Skeletal muscle tissue (tissue), 4 donors: ENCODE measurements around the gene PLPPR5. TPM values are rescaled to one million over a fixed set of nuclear protein-coding genes. Genes with fewer than 3 reads are reported as not detected.
"Not testable (repeated sequence)": the region's sequence is repeated elsewhere in the genome, so short reads cannot be mapped to it uniquely, and the experiment has no call there.

Experiments
- H3K27ac ChIP-seq: one replicate; pipeline ENCODE4 v1.7.0; 2013; ENCODE audit warnings: mild to moderate bottlenecking, low read depth, low read length, inconsistent platforms
- H3K27me3 ChIP-seq, 3 donors: one replicate each; pipeline ENCODE4 v1.7.0; 2013; ENCODE audit warnings: low read length in 3 of 3; ENCODE audit not compliant: control insufficient read depth in 3 of 3, insufficient read depth in 3 of 3
- H3K36me3 ChIP-seq, 3 donors: one replicate each; pipeline ENCODE4 v1.7.0; 2013; ENCODE audit warnings: low read length in 3 of 3; ENCODE audit not compliant: control insufficient read depth in 3 of 3, insufficient read depth in 3 of 3
- H3K4me1 ChIP-seq, 3 donors: one replicate each; pipeline ENCODE4 v1.7.0; 2013; ENCODE audit warnings: low read length in 3 of 3, mild to moderate bottlenecking in 3 of 3; ENCODE audit not compliant: control insufficient read depth in 3 of 3, insufficient read depth in 3 of 3
- H3K4me3 ChIP-seq, 3 donors: one replicate each; pipeline ENCODE4 v1.7.0; 2013; ENCODE audit warnings: low read length in 3 of 3
- H3K9ac ChIP-seq, 3 donors: one replicate each; pipeline ENCODE4 v1.7.0; 2013; ENCODE audit warnings: low read length in 3 of 3, mild to moderate bottlenecking in 3 of 3, moderate library complexity in 2 of 3, low read depth in 1 of 3
- H3K9me3 ChIP-seq, 3 donors: one replicate each; pipeline ENCODE4 v1.7.0; 2013; ENCODE audit warnings: low read length in 3 of 3; ENCODE audit not compliant: control insufficient read depth in 3 of 3
- total RNA-seq: library from RNA; depleted of rRNA; stranded (reverse); fragments of >200 nt; gene quantifications from one replicate; pipeline ENCODE4 v1.2.3, GENCODE V29; 2014
- donor health status: Osteomylitis.

PLPPR5 gene
- 1.6 TPM for total RNA-seq

- H3K9me3 ChIP-seq = no peaks in the 10 kb centered on the region
- no peaks in the 10 kb centered on the region for H3K36me3 ChIP-seq
- no peak within 1 kb of the TSS for H3K9ac ChIP-seq
- peaks cover 21 to 43% (median 36%) of the 10 kb centered on the region in 3 donors for H3K27me3 ChIP-seq
- H3K27ac ChIP-seq = no peak within 1 kb of the TSS
- peak within 1 kb of the TSS; percentile 13 to 30 (median 23) for H3K4me3 ChIP-seq
- peaks cover 0 to 3% (median 0%) of the 10 kb centered on the region in 3 donors for H3K4me1 ChIP-seq
Observed at GRCh38 chr1:99004861-99005442, at the start of gene PLPPR5. PLPPR5 (minus strand) TSS chr1:99004861; CDS start chr1:99004671, 190 bp downstream.

- Histone ChIP-seq H3K27ac (no peak overlapping the region), H3K36me3 (no peaks in the 10 kb centered on the region), H3K9me3 (no peaks in the 10 kb centered on the region), H3K27me3 (no peaks in the 10 kb centered on the region), H3K9ac (no peak overlapping the region), H3K4me3 (no peak overlapping the region), H3K4me1 (no peaks in the 10 kb centered on the region)
Observed at GRCh38 chr1:99051611-99052283, 47.1 kb upstream of the PLPPR5 start.

GRCh38 chr1:99049745-99050144 lies 45.1 kb upstream of the PLPPR5 start:
- Histone ChIP-seq H3K27me3 (no peaks in the 10 kb centered on the region), H3K9ac (no peak overlapping the region), H3K4me3 (no peak overlapping the region), H3K27ac (no peak overlapping the region), H3K9me3 (no peaks in the 10 kb centered on the region), H3K36me3 (no peaks in the 10 kb centered on the region), H3K4me1 (no peaks in the 10 kb centered on the region)

- not testable (repeated sequence) for H3K27ac ChIP-seq, H3K4me1 ChIP-seq, H3K9me3 ChIP-seq, H3K36me3 ChIP-seq, H3K9ac ChIP-seq, H3K27me3 ChIP-seq, H3K4me3 ChIP-seq
Observed at GRCh38 chr1:99036746-99037145, 32.1 kb upstream of the PLPPR5 start.

GRCh38 chr1:99018313-99018712 lies 13.7 kb upstream of the PLPPR5 start:
- H3K4me1 ChIP-seq = no peaks in the 10 kb centered on the region
- H3K27me3 ChIP-seq = no peaks in the 10 kb centered on the region
- no peak overlapping the region for H3K9ac ChIP-seq
- H3K27ac ChIP-seq = no peak overlapping the region
- no peaks in the 10 kb centered on the region for H3K36me3 ChIP-seq
- no peak overlapping the region for H3K4me3 ChIP-seq
- H3K9me3 ChIP-seq = no peaks in the 10 kb centered on the region

GRCh38 chr1:99017655-99018054 lies 13.0 kb upstream of the PLPPR5 start:
- no peaks in the 10 kb centered on the region for H3K9me3 ChIP-seq
- H3K4me3 ChIP-seq = no peak overlapping the region
- H3K27ac ChIP-seq = no peak overlapping the region
- H3K9ac ChIP-seq = no peak overlapping the region
- no peaks in the 10 kb centered on the region for H3K4me1 ChIP-seq
- no peaks in the 10 kb centered on the region for H3K27me3 ChIP-seq
- H3K36me3 ChIP-seq = no peaks in the 10 kb centered on the region

GRCh38 chr1:99010679-99011078 lies 6.0 kb upstream of the PLPPR5 start:
- H3K36me3 ChIP-seq = no peaks in the 10 kb centered on the region
- no peak overlapping the region for H3K4me3 ChIP-seq
- H3K27ac ChIP-seq = no peak overlapping the region
- H3K9ac ChIP-seq = no peak overlapping the region
- peaks cover 7 to 21% (median 19%) of the 10 kb centered on the region in 3 donors for H3K27me3 ChIP-seq
- H3K4me1 ChIP-seq = no peaks in the 10 kb centered on the region
- no peaks in the 10 kb centered on the region for H3K9me3 ChIP-seq

- peaks cover 0 to 3% (median 0%) of the 10 kb centered on the region in 3 donors for H3K4me1 ChIP-seq
- H3K9ac ChIP-seq = no peak overlapping the region
- H3K27me3 ChIP-seq = peaks cover 21 to 39% (median 36%) of the 10 kb centered on the region in 3 donors
- H3K4me3 ChIP-seq = no peak overlapping the region
- H3K9me3 ChIP-seq = no peaks in the 10 kb centered on the region
- no peaks in the 10 kb centered on the region for H3K36me3 ChIP-seq
- no peak overlapping the region for H3K27ac ChIP-seq
Observed at GRCh38 chr1:99007366-99007765, 2.7 kb upstream of the PLPPR5 start.

GRCh38 chr1:99005537-99005942 lies 879 bp upstream of the PLPPR5 start:
- Histone ChIP-seq H3K4me3 (no peak overlapping the region), H3K9me3 (no peaks in the 10 kb centered on the region), H3K4me1 (peaks cover 0 to 3% (median 0%) of the 10 kb centered on the region in 3 donors), H3K9ac (no peak overlapping the region), H3K36me3 (no peaks in the 10 kb centered on the region), H3K27me3 (peaks cover 21 to 43% (median 36%) of the 10 kb centered on the region in 3 donors), H3K27ac (no peak overlapping the region)

GRCh38 chr1:99004254-99004860 lies 304 bp downstream of the PLPPR5 start:
- H3K9ac ChIP-seq = no peak overlapping the region
- peak overlapping the region in 2 of 3 donors; percentile 13 to 30 for H3K4me3 ChIP-seq
- no peaks in the 10 kb centered on the region for H3K9me3 ChIP-seq
- H3K4me1 ChIP-seq = peaks cover 0 to 3% (median 0%) of the 10 kb centered on the region in 3 donors
- no peak overlapping the region for H3K27ac ChIP-seq
- H3K27me3 ChIP-seq = peaks cover 21 to 47% (median 36%) of the 10 kb centered on the region in 3 donors
- H3K36me3 ChIP-seq = no peaks in the 10 kb centered on the region
